ENCODE data around the gene TTC28. TPM values are rescaled to one million over a fixed set of nuclear protein-coding genes. Genes with fewer than 3 reads are reported as not detected.

Gene TTC28
- total and polyA plus RNA-seq, 2 donors (not counting 1 experiment from before 2014, with no cell fraction given) = 8.2 to 31.4 TPM

DNA sequence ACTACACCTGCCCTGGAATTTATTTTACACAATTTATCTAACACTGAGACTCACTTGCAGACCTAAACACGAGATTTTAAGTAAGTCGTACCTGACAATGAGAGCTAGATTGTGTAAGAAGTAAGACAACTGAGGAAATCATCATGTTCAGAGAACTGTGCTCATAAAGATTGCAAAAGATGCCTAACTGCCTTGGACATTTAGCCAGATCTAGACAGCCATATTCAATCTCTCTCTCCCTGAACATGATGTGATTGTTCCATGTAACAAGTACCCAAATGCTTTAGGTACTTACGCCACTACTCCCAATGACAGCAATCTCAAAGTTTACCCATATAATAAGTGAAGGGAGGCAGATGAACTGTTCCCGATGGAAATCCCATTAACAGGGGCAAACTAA, 550.8 kb downstream of the TTC28 start:
- Histone ChIP-seq H3K27me3 (ENCODE audit: control insufficient read depth, insufficient read depth, low read length) (no peaks in the 10 kb centered on the region), H3K27ac (ENCODE audit: insufficient read depth, low read length) (no peak overlapping the region), H3K4me2 (ENCODE audit: extremely low read depth, insufficient read depth, low read length) (no peak overlapping the region), H3K9ac (ENCODE audit: insufficient read depth, low read length) (no peak overlapping the region), H2AFZ (ENCODE audit: low read length) (no peak overlapping the region), H3K4me1 (ENCODE audit: control insufficient read depth, extremely low read depth, insufficient read depth, low read length) (no peaks in the 10 kb centered on the region), H3K4me3 (replicated peaks in 1 of 4; ENCODE audit: control extremely low read depth in 1 of 4, insufficient read depth in 1 of 4, low read depth in 3 of 4, low read length in 4 of 4) (no peak overlapping the region), H3K79me2 (ENCODE audit: control insufficient read depth, insufficient read depth, low read length) (no peaks in the 10 kb centered on the region), H3K36me3 (ENCODE audit: control insufficient read depth, insufficient read depth, low read length) (no peaks in the 10 kb centered on the region), H3K9me3 (ENCODE audit: control insufficient read depth, insufficient read depth, low read depth, low read length) (no peaks in the 10 kb centered on the region), H4K20me1 (ENCODE audit: control insufficient read depth, extremely low read depth, insufficient read depth, low read length) (no peaks in the 10 kb centered on the region)
- TF ChIP-seq EZH2 (IDR thresholded peaks at IDR 0.05; ENCODE audit: low read length, missing control alignments) = no peak
- TF ChIP-seq, protein P1, sequence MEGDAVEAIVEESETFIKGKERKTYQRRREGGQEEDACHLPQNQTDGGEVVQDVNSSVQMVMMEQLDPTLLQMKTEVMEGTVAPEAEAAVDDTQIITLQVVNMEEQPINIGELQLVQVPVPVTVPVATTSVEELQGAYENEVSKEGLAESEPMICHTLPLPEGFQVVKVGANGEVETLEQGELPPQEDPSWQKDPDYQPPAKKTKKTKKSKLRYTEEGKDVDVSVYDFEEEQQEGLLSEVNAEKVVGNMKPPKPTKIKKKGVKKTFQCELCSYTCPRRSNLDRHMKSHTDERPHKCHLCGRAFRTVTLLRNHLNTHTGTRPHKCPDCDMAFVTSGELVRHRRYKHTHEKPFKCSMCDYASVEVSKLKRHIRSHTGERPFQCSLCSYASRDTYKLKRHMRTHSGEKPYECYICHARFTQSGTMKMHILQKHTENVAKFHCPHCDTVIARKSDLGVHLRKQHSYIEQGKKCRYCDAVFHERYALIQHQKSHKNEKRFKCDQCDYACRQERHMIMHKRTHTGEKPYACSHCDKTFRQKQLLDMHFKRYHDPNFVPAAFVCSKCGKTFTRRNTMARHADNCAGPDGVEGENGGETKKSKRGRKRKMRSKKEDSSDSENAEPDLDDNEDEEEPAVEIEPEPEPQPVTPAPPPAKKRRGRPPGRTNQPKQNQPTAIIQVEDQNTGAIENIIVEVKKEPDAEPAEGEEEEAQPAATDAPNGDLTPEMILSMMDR (conservative IDR thresholded peaks at IDR 0.05 in 1 of 2, IDR thresholded peaks at IDR 0.05 in 1 of 2; ENCODE audit: low read depth in 1 of 2, low read length in 2 of 2) = no peak
- no peak for DNase-seq (ENCODE audit: low read depth in 2 of 2)

DNA sequence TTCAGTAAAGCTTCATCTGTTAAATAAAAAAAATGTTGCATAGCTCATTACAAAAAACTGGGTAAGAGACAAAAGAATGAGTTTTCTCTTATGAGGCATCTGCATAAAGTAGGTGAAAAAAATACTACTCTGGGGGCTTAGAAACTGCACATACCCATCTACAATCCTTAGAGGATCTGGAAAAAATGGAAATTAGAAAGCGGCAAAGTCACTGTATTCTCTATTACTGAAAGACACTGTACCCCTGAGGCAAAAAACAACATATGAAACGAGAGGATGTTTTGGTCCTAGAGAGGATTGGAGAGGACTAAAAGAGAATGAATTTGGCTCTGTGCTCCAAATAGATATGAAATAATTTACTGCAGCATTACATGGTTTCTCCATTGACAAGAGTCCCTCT, 553.8 kb downstream of the TTC28 start:
- H3K27ac ChIP-seq (ENCODE audit: insufficient read depth, low read length) = no peak overlapping the region
- H3K36me3 ChIP-seq (ENCODE audit: control insufficient read depth, insufficient read depth, low read length) = no peaks in the 10 kb centered on the region
- H3K27me3 ChIP-seq (ENCODE audit: control insufficient read depth, insufficient read depth, low read length) = no peaks in the 10 kb centered on the region
- H4K20me1 ChIP-seq (ENCODE audit: control insufficient read depth, extremely low read depth, insufficient read depth, low read length) = no peaks in the 10 kb centered on the region
- no peak for DNase-seq (ENCODE audit: low read depth in 2 of 2)
- no peak overlapping the region for H2AFZ ChIP-seq (ENCODE audit: low read length)
- H3K4me2 ChIP-seq (ENCODE audit: extremely low read depth, insufficient read depth, low read length) = no peak overlapping the region
- no peaks in the 10 kb centered on the region for H3K9me3 ChIP-seq (ENCODE audit: control insufficient read depth, insufficient read depth, low read depth, low read length)
- no peak overlapping the region for H3K9ac ChIP-seq (ENCODE audit: insufficient read depth, low read length)
- H3K4me3 ChIP-seq (replicated peaks in 1 of 4; ENCODE audit: control extremely low read depth in 1 of 4, insufficient read depth in 1 of 4, low read depth in 3 of 4, low read length in 4 of 4) = no peak overlapping the region
- no peaks in the 10 kb centered on the region for H3K79me2 ChIP-seq (ENCODE audit: control insufficient read depth, insufficient read depth, low read length)
- no peaks in the 10 kb centered on the region for H3K4me1 ChIP-seq (ENCODE audit: control insufficient read depth, extremely low read depth, insufficient read depth, low read length)
- TF ChIP-seq, protein P1 (conservative IDR thresholded peaks at IDR 0.05 in 1 of 2, IDR thresholded peaks at IDR 0.05 in 1 of 2; ENCODE audit: low read depth in 1 of 2, low read length in 2 of 2) = no peak
- no peak for TF ChIP-seq EZH2 (IDR thresholded peaks at IDR 0.05; ENCODE audit: low read length, missing control alignments)

DNA sequence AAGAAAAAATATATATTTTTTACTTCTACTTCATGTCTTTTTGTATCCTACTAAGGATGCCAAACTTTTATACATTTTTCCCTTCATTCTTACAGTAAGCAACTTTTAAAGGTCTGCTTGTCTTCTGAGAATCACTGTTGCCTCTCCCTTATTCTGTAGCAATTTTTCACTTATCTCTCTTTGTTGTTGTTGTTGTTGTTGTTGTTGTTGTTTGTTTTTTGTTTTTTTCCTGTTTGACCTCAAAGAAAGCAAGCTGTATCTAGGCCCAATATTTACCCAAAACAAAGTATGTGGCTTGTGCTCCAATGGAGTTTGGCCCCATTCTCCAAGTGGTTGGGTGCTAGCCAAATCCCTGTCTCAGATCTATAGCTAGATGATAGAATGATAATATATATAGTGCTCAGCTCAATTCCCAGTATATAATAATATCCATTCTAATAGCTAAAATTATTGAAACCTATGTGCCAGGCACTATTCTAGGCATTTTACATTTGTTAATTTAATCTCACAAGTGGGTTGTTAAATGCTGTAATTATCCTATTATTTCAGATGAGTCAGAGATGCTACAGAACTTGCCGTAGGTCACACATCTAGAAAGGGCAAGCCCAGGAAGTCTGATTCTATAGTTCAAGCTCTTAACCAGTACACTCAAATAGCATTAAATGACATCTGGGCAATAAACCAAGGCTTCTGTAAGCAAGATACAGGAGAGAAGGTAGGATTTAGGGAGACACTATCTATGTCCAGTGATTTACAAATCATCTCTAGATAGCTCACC, 555.5 kb downstream of the TTC28 start:
- Histone ChIP-seq H2AFZ (ENCODE audit: low read length) (no peak overlapping the region), H3K4me3 (replicated peaks in 1 of 4; ENCODE audit: control extremely low read depth in 1 of 4, insufficient read depth in 1 of 4, low read depth in 3 of 4, low read length in 4 of 4) (no peak overlapping the region), H3K79me2 (ENCODE audit: control insufficient read depth, insufficient read depth, low read length) (no peaks in the 10 kb centered on the region), H4K20me1 (ENCODE audit: control insufficient read depth, extremely low read depth, insufficient read depth, low read length) (no peaks in the 10 kb centered on the region), H3K4me2 (ENCODE audit: extremely low read depth, insufficient read depth, low read length) (no peak overlapping the region), H3K4me1 (ENCODE audit: control insufficient read depth, extremely low read depth, insufficient read depth, low read length) (no peaks in the 10 kb centered on the region), H3K27ac (ENCODE audit: insufficient read depth, low read length) (no peak overlapping the region), H3K27me3 (ENCODE audit: control insufficient read depth, insufficient read depth, low read length) (no peaks in the 10 kb centered on the region), H3K9me3 (ENCODE audit: control insufficient read depth, insufficient read depth, low read depth, low read length) (no peaks in the 10 kb centered on the region), H3K36me3 (ENCODE audit: control insufficient read depth, insufficient read depth, low read length) (no peaks in the 10 kb centered on the region), H3K9ac (ENCODE audit: insufficient read depth, low read length) (no peak overlapping the region)
- DNase-seq (ENCODE audit: low read depth in 2 of 2) = no peak
- TF ChIP-seq, protein P1 (conservative IDR thresholded peaks at IDR 0.05 in 1 of 2, IDR thresholded peaks at IDR 0.05 in 1 of 2; ENCODE audit: low read depth in 1 of 2, low read length in 2 of 2) = no peak
- no peak for TF ChIP-seq EZH2 (IDR thresholded peaks at IDR 0.05; ENCODE audit: low read length, missing control alignments)
